Activated naive CD4-positive, alpha-beta T cell treated with anti-CD3 and anti-CD28 coated beads for 36 hours (primary cell): ENCODE data around the gene CDHR1. TPM values are rescaled to one million over a fixed set of nuclear protein-coding genes. Genes with fewer than 3 reads are reported as not detected.

Experiments
- CTCF ChIA-PET: fragments of 350-600 bp; sonication (Branson Sonifier 250); formaldehyde crosslinking; loops from one replicate; lab custom pipeline; 2021; ENCODE audit warnings: antibody characterized with exemption; lab: Charles Lee
- DNase-seq: peaks from one replicate; pipeline ENCODE4 v3.0.0-alpha.2; 2020
- H3K27ac Mint-ChIP-seq: one replicate; pipeline ENCODE4 v1.8.0; 2021; ENCODE audit warnings: mild to moderate bottlenecking, mixed read lengths
- H3K27me3 Mint-ChIP-seq: one replicate; pipeline ENCODE4 v1.8.0; 2021; ENCODE audit warnings: low read depth, mixed read lengths
- H3K36me3 Mint-ChIP-seq: one replicate; pipeline ENCODE4 v1.8.0; 2021; ENCODE audit warnings: low read depth, mixed read lengths
- H3K4me1 Mint-ChIP-seq: one replicate; pipeline ENCODE4 v1.8.0; 2021; ENCODE audit warnings: low read depth, mixed read lengths
- H3K4me3 Mint-ChIP-seq: one replicate; pipeline ENCODE4 v1.8.0; 2021; ENCODE audit warnings: mild to moderate bottlenecking, moderate library complexity, mixed read lengths
- H3K9me3 Mint-ChIP-seq: one replicate; pipeline ENCODE4 v1.8.0; 2021; ENCODE audit warnings: mixed read lengths
- intact Hi-C: fragments of 100-400 bp; cut with micrococcal nuclease; formaldehyde crosslinking; loops from one replicate; pipeline ENCODE4 v1.15.1; 2023
- total RNA-seq, 2 experiments: library from RNA; stranded (reverse); gene quantifications; one replicate each; pipeline ENCODE4 v1.2.3, GENCODE V29; 2021

Gene CDHR1
- total RNA-seq, 2 experiments from 2014 or later: 0.37 to 1.4 TPM

GRCh38 chr10:84258034-84258695 is 63.8 kb downstream of the CDHR1 start:
- intact Hi-C loops: no loop called here
- Mint-ChIP-seq H3K27ac (no peak overlapping the region), H3K4me1 (peaks cover 7% of the 10 kb centered on the region), H3K36me3 (no peaks in the 10 kb centered on the region), H3K9me3 (no peaks in the 10 kb centered on the region), H3K4me3 (no peak overlapping the region), H3K27me3 (peaks cover 25% of the 10 kb centered on the region)
- DNase-seq: no peak
- CTCF ChIA-PET: interaction anchor here (1.4 to 12.3 kb wide), 4 partner anchors 9 to 281 kb away, joined by 5 to 261 read pairs (median 16); no protein-coding TSS in a partner anchor

DNA sequence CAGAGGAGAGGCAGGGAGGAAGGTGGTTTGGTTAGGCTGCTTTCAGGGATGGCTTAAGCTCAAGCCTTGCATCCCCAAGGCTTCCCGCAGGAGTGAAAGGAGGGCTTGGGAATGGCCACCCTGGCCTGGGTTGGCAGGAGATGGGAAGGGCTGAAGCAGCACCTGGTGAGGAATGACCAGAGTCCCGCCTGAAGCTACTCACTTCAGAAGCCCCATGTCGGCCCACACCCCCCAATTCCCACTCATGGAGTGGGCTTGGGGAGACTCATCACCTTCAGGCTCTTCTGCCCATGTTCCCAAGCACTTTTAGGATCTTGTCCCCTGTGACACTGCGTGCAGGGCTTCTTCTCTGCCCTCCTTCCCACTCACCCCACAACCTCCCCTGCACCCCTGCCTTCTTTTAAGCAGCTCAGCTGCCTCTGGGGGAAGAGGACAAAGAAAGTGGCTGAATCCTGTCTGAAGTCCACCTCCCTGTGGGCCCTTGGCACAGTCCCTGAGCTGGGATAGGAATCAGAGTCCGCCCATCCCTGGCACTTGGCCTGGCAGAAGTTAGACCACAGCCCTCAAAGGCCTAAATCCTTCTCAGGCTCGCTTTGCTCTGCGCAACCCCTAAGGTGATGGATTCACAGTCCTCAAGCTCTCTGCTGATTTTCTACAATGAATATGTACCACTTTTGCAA is 67.0 kb downstream of the CDHR1 start:
- no peaks in the 10 kb centered on the region for H3K9me3 Mint-ChIP-seq
- peaks cover 17% of the 10 kb centered on the region for H3K4me1 Mint-ChIP-seq
- intact Hi-C loops: no loop called here
- no peaks in the 10 kb centered on the region for H3K36me3 Mint-ChIP-seq
- no peak overlapping the region for H3K4me3 Mint-ChIP-seq
- no peak overlapping the region for H3K27ac Mint-ChIP-seq
- H3K27me3 Mint-ChIP-seq: peaks cover 34% of the 10 kb centered on the region
- no peak for DNase-seq
- CTCF ChIA-PET: interaction anchor here (1.0 to 12.3 kb wide), 2 partner anchors 10 to 277 kb away, joined by 4 to 261 read pairs; no protein-coding TSS in a partner anchor

DNA sequence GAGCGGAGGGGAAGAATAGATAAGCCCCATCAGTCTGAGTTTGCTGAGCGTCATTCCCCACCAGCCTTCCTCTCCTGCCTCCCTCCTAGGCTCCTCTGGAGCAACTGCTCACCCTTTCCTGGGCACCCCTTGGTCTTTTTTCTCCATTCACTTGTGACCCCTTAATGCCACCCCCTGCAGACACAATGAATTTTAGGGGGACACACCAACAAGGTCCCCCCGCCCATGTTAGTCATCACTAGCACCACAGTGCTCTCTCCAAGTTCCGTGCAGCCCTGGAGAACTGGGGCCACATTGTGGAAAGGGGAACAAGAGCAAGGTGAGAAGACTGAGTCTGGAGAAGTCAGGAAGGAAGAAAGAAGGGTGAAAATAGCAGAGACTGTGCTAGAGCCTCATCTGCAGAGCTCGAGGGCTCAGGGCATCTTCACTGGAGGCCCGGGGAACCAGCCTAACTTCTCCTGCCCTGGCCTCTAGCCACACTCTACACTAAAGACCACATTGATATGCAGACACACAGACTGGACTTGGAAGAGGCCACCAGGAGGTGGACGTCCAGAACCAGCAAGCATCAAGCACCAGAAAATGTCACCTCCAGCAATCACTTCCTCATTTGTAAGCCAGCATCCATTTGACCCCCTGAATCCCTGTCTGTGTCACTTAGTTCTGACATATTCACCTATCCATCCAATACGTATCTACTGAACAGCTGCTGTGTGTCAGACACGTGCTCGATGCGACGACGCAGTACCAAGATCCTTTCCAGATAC is 68.0 kb downstream of the CDHR1 start:
- intact Hi-C loops: no loop called here
- no peak for DNase-seq
- H3K27me3 Mint-ChIP-seq: peaks cover 28% of the 10 kb centered on the region
- no peaks in the 10 kb centered on the region for H3K9me3 Mint-ChIP-seq
- no peaks in the 10 kb centered on the region for H3K36me3 Mint-ChIP-seq
- no peak overlapping the region for H3K4me3 Mint-ChIP-seq
- H3K27ac Mint-ChIP-seq: no peak overlapping the region
- H3K4me1 Mint-ChIP-seq: peaks cover 17% of the 10 kb centered on the region
- CTCF ChIA-PET: interaction anchor here (1.3 to 12.3 kb wide), 3 partner anchors 20 to 276 kb away, joined by 3 to 261 read pairs (median 8); no protein-coding TSS in a partner anchor

DNA sequence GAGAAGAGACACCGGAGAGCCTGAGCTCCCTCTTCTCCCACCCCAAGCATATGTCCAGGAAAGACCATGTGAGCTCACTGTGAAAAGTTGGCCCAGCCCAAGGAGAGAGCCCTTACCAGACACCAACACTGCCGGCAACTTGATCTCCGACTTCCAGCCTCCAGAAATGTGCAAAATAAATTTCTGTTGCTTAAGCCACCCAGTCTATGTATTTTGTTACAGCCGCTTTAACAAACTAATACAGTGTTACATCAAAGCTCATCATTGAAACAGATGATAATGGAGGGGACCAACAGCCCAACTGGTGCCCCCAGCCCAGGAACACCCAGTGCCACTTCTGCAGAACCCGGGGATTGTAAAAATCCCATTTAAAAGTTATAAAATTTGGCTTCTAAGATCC is 69.4 kb downstream of the CDHR1 start:
- CTCF ChIA-PET: interaction anchor here (0.7 to 12.3 kb wide), 12 partner anchors 21 to 275 kb away, joined by 3 to 261 read pairs (median 3); no protein-coding TSS in a partner anchor

GRCh38 chr10:84264611-84265141 is 70.3 kb downstream of the CDHR1 start:
- DNase-seq: peak; percentile 86
- intact Hi-C loops: loop anchor here (1.0 kb wide), 2 partner anchors 166 to 452 kb away; no protein-coding TSS in a partner anchor
- CTCF ChIA-PET: interaction anchor here (0.6 to 12.3 kb wide), 16 partner anchors 25 to 284 kb away, joined by 3 to 261 read pairs (median 3); no protein-coding TSS in a partner anchor
- Mint-ChIP-seq H3K27ac (no peak overlapping the region), H3K4me3 (no peak overlapping the region), H3K36me3 (no peaks in the 10 kb centered on the region), H3K27me3 (peaks cover 25% of the 10 kb centered on the region), H3K4me1 (peaks cover 29% of the 10 kb centered on the region), H3K9me3 (no peaks in the 10 kb centered on the region)

More for the DNA sequence above, 69.4 kb downstream of the CDHR1 start:
- H3K4me3 Mint-ChIP-seq: no peak overlapping the region
- peaks cover 23% of the 10 kb centered on the region for H3K4me1 Mint-ChIP-seq
- peaks cover 24% of the 10 kb centered on the region for H3K27me3 Mint-ChIP-seq
- H3K36me3 Mint-ChIP-seq: no peaks in the 10 kb centered on the region
- no peak overlapping the region for H3K27ac Mint-ChIP-seq
- DNase-seq: no peak
- intact Hi-C loops: loop anchor here (1.0 kb wide), 2 partner anchors 167 to 453 kb away; no protein-coding TSS in a partner anchor
- no peaks in the 10 kb centered on the region for H3K9me3 Mint-ChIP-seq

DNA sequence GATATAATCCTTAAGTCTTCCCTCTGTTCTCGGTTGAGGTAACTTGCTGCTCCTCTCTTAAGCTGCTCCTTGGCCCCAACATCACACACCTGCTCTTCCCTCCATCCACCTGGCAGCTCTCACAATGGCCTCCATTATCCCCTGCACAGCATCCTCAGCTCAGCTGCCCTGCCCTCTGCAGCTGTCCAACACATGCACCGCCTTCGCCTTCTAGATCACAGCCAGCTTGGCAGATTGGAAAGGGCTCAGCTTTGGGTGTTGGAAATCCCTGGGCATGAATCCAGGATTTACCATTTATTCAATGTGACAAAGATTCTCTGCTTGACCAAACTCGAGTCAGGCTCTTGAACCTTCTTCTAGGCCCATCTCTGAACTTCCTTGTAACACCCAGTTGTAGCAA is 71.1 kb downstream of the CDHR1 start:
- DNase-seq: no peak
- Mint-ChIP-seq H3K9me3 (no peaks in the 10 kb centered on the region), H3K4me3 (no peak overlapping the region), H3K36me3 (no peaks in the 10 kb centered on the region), H3K4me1 (peaks cover 33% of the 10 kb centered on the region), H3K27me3 (peaks cover 22% of the 10 kb centered on the region), H3K27ac (no peak overlapping the region)
- intact Hi-C loops: no loop called here
- CTCF ChIA-PET: interaction anchor here (0.5 to 12.3 kb wide), 8 partner anchors 51 to 701 kb away, joined by 3 to 261 read pairs (median 5); no protein-coding TSS in a partner anchor

- Mint-ChIP-seq H3K9me3 (no peaks in the 10 kb centered on the region), H3K36me3 (no peaks in the 10 kb centered on the region), H3K4me3 (no peak overlapping the region), H3K27ac (peak overlapping the region; percentile 9), H3K4me1 (peaks cover 37% of the 10 kb centered on the region), H3K27me3 (peaks cover 20% of the 10 kb centered on the region)
- DNase-seq: peak; percentile 96
- intact Hi-C loops: loop anchor here (1.0 to 2.0 kb wide), 11 partner anchors 21 to 270 kb away; partner anchors contain the start of gene GHITM
- CTCF ChIA-PET: interaction anchor here (0.7 to 12.3 kb wide), 26 partner anchors 8 to 281 kb away, joined by 3 to 261 read pairs (median 5); partner anchors contain the start of gene CCSER2
Measured at GRCh38 chr10:84267503-84268126, 73.3 kb downstream of the CDHR1 start.

GRCh38 chr10:84269162-84269561 is 74.8 kb downstream of the CDHR1 start:
- Mint-ChIP-seq H3K9me3 (no peaks in the 10 kb centered on the region), H3K27ac (no peak overlapping the region), H3K4me3 (no peak overlapping the region), H3K36me3 (no peaks in the 10 kb centered on the region), H3K27me3 (peaks cover 10% of the 10 kb centered on the region), H3K4me1 (peaks cover 37% of the 10 kb centered on the region)
- CTCF ChIA-PET: interaction anchor here (1.0 to 12.3 kb wide), 5 partner anchors 19 to 270 kb away, joined by 3 to 261 read pairs (median 4); no protein-coding TSS in a partner anchor
- DNase-seq: no peak
- intact Hi-C loops: loop anchor here (2.0 kb wide), 1 partner anchor 20 kb away; no protein-coding TSS in a partner anchor

Other genes starting within 250 kb of the CDHR1 start
- 100 to 1,000 TPM; 281 TPM for gene GHITM, start 55.0 kb upstream of the CDHR1 start, total RNA-seq
- not detected for gene GPR15LG, start 20.7 kb upstream of the CDHR1 start, total RNA-seq
- not detected for gene LRIT2, start 31.0 kb downstream of the CDHR1 start, total RNA-seq
- not detected for gene LRIT1, start 47.0 kb downstream of the CDHR1 start, total RNA-seq
- not detected for gene RGR, start 50.5 kb downstream of the CDHR1 start, total RNA-seq
- gene CCSER2, start 134.1 kb downstream of the CDHR1 start, total RNA-seq: 10 to 100 TPM; 78.0 to 81.8 TPM